Endothelial cell of umbilical vein (primary cell): ENCODE data around the gene WNK4. TPM values are rescaled to one million over a fixed set of nuclear protein-coding genes. Genes with fewer than 3 reads are reported as not detected.

Experiments
- BruUV-seq: library from RNA; stranded (reverse); fragments of 400-500 nt; replicated peaks from 2 replicates; lab custom pipeline; 2021; lab: Mats Ljungman, UMichigan
- CTCF ChIA-PET: fragments of 300-600, 350-600 bp; sonication (Branson Sonifier 250); formaldehyde crosslinking; loops from one replicate; lab custom pipeline; 2021; ENCODE audit warnings: antibody characterized with exemption, inconsistent platforms; lab: Charles Lee
- POLR2A ChIA-PET: fragments of 300-600, 350-600 bp; sonication (Branson Sonifier 250); formaldehyde crosslinking; loops from one replicate; lab custom pipeline; 2021; ENCODE audit warnings: antibody characterized with exemption, inconsistent platforms; lab: Charles Lee
- DNase-seq: peaks from one replicate; pipeline ENCODE4 v3.0.0-alpha.2; 2011; ENCODE audit warnings: low read depth, low spot score
- FAIRE-seq: peaks from 2 replicates; lab custom pipeline; 2011; peaks lifted over from hg19 to GRCh38; lab: Jason Lieb, UNC
- H2AFZ ChIP-seq: 2 replicates; pipeline ENCODE4 v1.6.0; 2012; ENCODE audit warnings: low read depth, low read length, control low read depth, inconsistent platforms
- H3K27ac ChIP-seq: 2 replicates; pipeline ENCODE4 v1.5.1; 2011; ENCODE audit warnings: low read depth, mild to moderate bottlenecking, control low read depth, low read length, moderate library complexity; ENCODE audit not compliant: insufficient read depth
- H3K27me3 ChIP-seq, 2 experiments: 2 replicates each; pipeline versions ENCODE4 v1.6.0 to v1.6.1; 2011; ENCODE audit warnings: low read length in 2 of 2, mixed read lengths in 1 of 2; ENCODE audit not compliant: control insufficient read depth in 2 of 2, insufficient read depth in 2 of 2
- H3K36me3 ChIP-seq, 2 experiments: 2 replicates in 1 of 2; 3 replicates in 1 of 2; pipeline ENCODE4 v1.5.1; 2011; ENCODE audit warnings: low read length in 2 of 2, mild to moderate bottlenecking in 1 of 2, moderate library complexity in 1 of 2; ENCODE audit not compliant: control insufficient read depth in 2 of 2, insufficient read depth in 2 of 2; ENCODE audit errors: extremely low read depth in 1 of 2
- H3K4me1 ChIP-seq: 3 replicates; pipeline ENCODE4 v1.5.1; 2011; ENCODE audit warnings: mild to moderate bottlenecking, low read length; ENCODE audit not compliant: control insufficient read depth, insufficient read depth; ENCODE audit errors: extremely low read depth
- H3K4me2 ChIP-seq: 2 replicates; pipeline ENCODE4 v1.6.1; 2011; ENCODE audit warnings: low read length, control low read depth, mixed read lengths; ENCODE audit not compliant: insufficient read depth
- H3K4me3 ChIP-seq, 3 experiments: fragments of 200-600 bp in 1 of 3; sonication (generic), shearing (Covaris generic) in 1 of 3; replicated peaks in 1 of 3; 2 replicates each; pipeline ENCODE4 v1.5.1; 2011 to 2016; ENCODE audit warnings: control low read depth in 3 of 3, low read length in 3 of 3, mild to moderate bottlenecking in 2 of 3, inconsistent platforms in 1 of 3, low read depth in 1 of 3, moderate library complexity in 1 of 3; ENCODE audit not compliant: insufficient read depth in 1 of 3
- H3K79me2 ChIP-seq: 2 replicates; pipeline ENCODE4 v1.6.0; 2012; ENCODE audit warnings: low read length, inconsistent platforms; ENCODE audit not compliant: control insufficient read depth, insufficient read depth
- H3K9ac ChIP-seq: replicated peaks from 2 replicates; pipeline ENCODE3; 2011; ENCODE audit warnings: low read length, control low read depth; ENCODE audit not compliant: insufficient read depth; ENCODE audit errors: extremely low read depth
- H3K9me1 ChIP-seq: replicated peaks from 3 replicates; pipeline ENCODE4 v1.6.0; 2011; ENCODE audit warnings: mild to moderate bottlenecking, low read length; ENCODE audit not compliant: control insufficient read depth, insufficient read depth; ENCODE audit errors: extremely low read depth
- H3K9me3 ChIP-seq: replicated peaks from 2 replicates; pipeline ENCODE4 v1.5.1; 2012; ENCODE audit warnings: low read length, inconsistent platforms; ENCODE audit not compliant: control insufficient read depth, insufficient read depth
- H4K20me1 ChIP-seq: replicated peaks from 2 replicates; pipeline ENCODE3; 2011; ENCODE audit warnings: mild to moderate bottlenecking, low read length; ENCODE audit not compliant: control insufficient read depth, insufficient read depth; ENCODE audit errors: extremely low read depth
- CTCF ChIP-seq, 2 donors: IDR thresholded peaks; 1 replicate in 1 of 2; 2 replicates in 1 of 2; pipeline ENCODE4 v1.5.1; 2011; ENCODE audit warnings: low read length in 2 of 2, mild to moderate bottlenecking in 2 of 2, moderate library complexity in 2 of 2, control low read depth in 1 of 2, inconsistent platforms in 1 of 2, low read depth in 1 of 2; ENCODE audit not compliant: insufficient read depth in 1 of 2; ENCODE audit errors: extremely low read depth in 1 of 2
- MAX ChIP-seq: IDR thresholded peaks from 2 replicates; pipeline ENCODE4 v1.6.1; 2011; ENCODE audit not compliant: insufficient read depth, insufficient read length
- POLR2A ChIP-seq: IDR thresholded peaks from 2 replicates; pipeline ENCODE4 v1.6.1; 2012; ENCODE audit warnings: low read depth, mild to moderate bottlenecking, control low read depth, low read length
- POLR2AphosphoS5 ChIP-seq: IDR thresholded peaks from 2 replicates; pipeline ENCODE4 v1.6.1; 2012; ENCODE audit warnings: low read depth, mild to moderate bottlenecking, control low read depth, low read length, moderate library complexity; ENCODE audit not compliant: insufficient read depth
- dilution Hi-C: fragments of 300-500 bp; cut with MboI; formaldehyde crosslinking; loops from one replicate; pipeline ENCODE4 v1.15.0; 2019; ENCODE audit warnings: low sequenced_read_pairs; ENCODE audit not compliant: extremely low pct_ligation_motif_present
- intact Hi-C: fragments of 100-400 bp; cut with micrococcal nuclease; formaldehyde crosslinking; loops from one replicate; pipeline ENCODE4 v1.10.0; 2022
- polyA plus RNA-seq, 4 experiments: library from polyadenylated mRNA; depleted of rRNA in 3 of 4; stranded (reverse) in 3 of 4; unstranded in 1 of 4; fragments of >200 nt; gene quantifications; 2 replicates each; pipeline versions ENCODE4 v1.2.1 to v1.2.3, GENCODE V29; 2011 to 2012; ENCODE audit warnings: missing spikeins in 1 of 4
- total RNA-seq: library from RNA; stranded (reverse); gene quantifications from 2 replicates; pipeline ENCODE4 v1.2.3, GENCODE V29; 2021

Gene WNK4
- total and polyA plus RNA-seq, 2 donors (not counting 3 experiments of a cell fraction or from before 2014, with no cell fraction given) = 0.84 to 1.9 TPM

GRCh38 chr17:42773290-42774035, 6.9 kb upstream of the WNK4 start, which contains the start of gene VPS25:
TSS of gene VPS25 (plus strand) at chr17:42773449. CDS start at chr17:42773476, 27 bp downstream.
- Histone ChIP-seq H3K4me3 (peak within 1 kb of the TSS; percentile 15 to 71 (median 68)), H3K27me3 (no peaks in the 10 kb centered on the region), H3K4me1 (peaks cover 26% of the 10 kb centered on the region), H3K4me2 (peak within 1 kb of the TSS; percentile 25), H3K27ac (peak within 1 kb of the TSS; percentile 73), H3K79me2 (no peaks in the 10 kb centered on the region), H3K9ac (peak within 1 kb of the TSS; percentile 67), H4K20me1 (no peaks in the 10 kb centered on the region), H2AFZ (peak within 1 kb of the TSS; percentile 27), H3K36me3 (no peaks in the 10 kb centered on the region), H3K9me3 (no peaks in the 10 kb centered on the region), H3K9me1 (no peaks in the 10 kb centered on the region)
- TF ChIP-seq CTCF (IDR thresholded peaks at IDR 0.05; ENCODE audit: extremely low read depth in 1 of 2, insufficient read depth in 1 of 2, low read depth in 1 of 2, low read length in 2 of 2) (peak in 1 of 2 donors; percentile 3), POLR2A (peak; percentile 93), MAX (no peak), POLR2AphosphoS5 (peak; percentile 84)
- ChIA-PET POLR2A (interaction anchor here (1.1 to 1.5 kb wide), 3 partner anchors 10 to 13 kb away, joined by 3 to 6 read pairs (median 4); partner anchors contain the start of gene RAMP2), CTCF (interaction anchor here (0.7 to 4.8 kb wide), 14 partner anchors 9 to 224 kb away, joined by 3 to 53 read pairs (median 4); partner anchors contain the start of genes BECN1, CNTD1, COA3 and PSMC3IP)
- peak; percentile 90 for FAIRE-seq
- peak; percentile 61 for DNase-seq
- BruUV-seq = TSS peak; percentile 75
- intact Hi-C loops = loop anchor here (1.0 to 2.0 kb wide), 3 partner anchors 10 to 53 kb away; partner anchors contain the start of genes CNTD1 and COA3
- dilution Hi-C loops = no loop called here
